Hematopoietic multipotent progenitor cell treated with erythropoietin and hydrocortisone succinate and interleukin-3 and kit ligand, for 17 days (in vitro differentiated cells): ENCODE data around the gene KIF18B.

ENCODE experiments used
- DNase-seq: peaks from one replicate; pipeline ENCODE4 v3.0.0-alpha.2; 2015; ENCODE audit warnings: low spot score

KIF18B gene

GRCh38 chr17:44918006-44918405 lies 29.6 kb downstream of the KIF18B start:
- DNase-seq: no peak

DNA sequence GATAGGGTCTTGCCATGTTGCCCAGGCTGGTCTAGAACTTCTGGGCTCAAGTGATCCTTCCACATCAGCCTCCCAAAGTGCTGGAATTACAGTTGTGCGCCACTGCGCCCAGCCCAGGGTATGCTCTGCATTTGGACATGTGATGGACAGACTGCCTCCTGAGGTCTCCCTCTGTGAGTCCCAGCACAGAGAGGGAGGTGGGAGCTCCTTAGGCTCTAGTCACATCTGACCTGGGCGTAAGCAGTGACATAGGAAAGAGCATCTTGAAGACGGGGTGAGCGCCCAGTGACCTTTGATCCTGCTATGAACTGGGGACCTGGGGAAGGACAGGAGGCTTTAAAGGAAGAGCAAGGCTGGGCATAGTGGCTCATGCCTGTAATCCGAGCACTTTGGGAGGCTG lies 30.1 kb downstream of the KIF18B start:
- DNase-seq: no peak

DNA sequence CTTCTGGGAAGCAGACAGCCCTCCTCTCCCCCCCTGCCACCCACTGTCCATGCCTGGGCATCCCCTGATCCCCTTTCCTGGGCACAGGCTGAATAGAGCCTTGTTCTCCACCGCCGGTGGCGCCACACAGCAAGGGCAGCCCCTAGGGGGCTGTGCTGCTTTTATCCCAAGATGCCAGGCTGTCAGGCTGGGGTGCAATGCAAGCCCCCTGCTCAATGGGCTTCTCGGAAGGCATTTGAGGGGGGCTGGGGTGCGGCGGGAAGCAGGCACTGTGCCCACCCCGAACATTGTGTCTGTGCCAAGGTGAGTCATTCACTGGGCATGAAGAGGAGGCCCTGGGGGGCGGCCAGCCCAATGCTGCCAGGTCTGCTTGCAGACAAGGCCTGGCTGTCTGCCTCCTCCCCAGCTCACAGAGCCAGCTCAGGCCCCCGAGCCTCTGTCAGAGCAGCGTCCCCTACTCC lies 30.8 kb downstream of the KIF18B start:
- DNase-seq: no peak

- DNase-seq: no peak
Measured at GRCh38 chr17:44915862-44916780, 31.5 kb downstream of the KIF18B start.

GRCh38 chr17:44915321-44915726 lies 32.2 kb downstream of the KIF18B start, which contains the start of gene GFAP:
GFAP (minus strand) TSS chr17:44915500; CDS start chr17:44915486, 14 bp downstream.
- no peak for DNase-seq

DNA sequence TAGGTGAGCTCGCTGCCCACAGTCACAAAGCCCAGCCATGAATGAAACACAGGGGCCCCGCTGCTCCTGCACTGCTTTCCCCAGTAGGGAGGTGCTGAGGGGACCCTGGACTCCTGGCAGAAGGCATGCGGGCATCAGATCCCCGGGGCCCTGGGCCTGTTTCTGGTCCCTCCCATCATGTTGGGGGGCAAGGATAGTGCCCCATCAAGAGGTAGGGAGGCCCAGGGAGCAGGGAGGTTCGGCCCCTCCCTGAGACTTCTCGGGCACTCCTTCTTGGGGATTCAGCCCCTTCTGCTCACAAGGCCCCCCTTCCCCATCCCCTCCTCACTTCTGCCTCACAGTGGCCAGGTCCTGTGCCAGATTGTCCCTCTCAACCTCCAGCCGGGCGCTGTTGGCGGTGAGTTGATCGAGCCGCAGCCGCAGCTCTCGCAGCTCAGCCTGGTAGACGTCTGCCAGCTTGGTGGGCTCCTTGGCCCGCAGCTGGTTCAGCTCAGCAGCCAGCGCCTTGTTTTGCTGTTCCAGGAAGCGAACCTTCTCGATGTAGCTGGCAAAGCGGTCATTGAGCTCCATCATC lies 32.8 kb downstream of the KIF18B start:
- no peak for DNase-seq

- DNase-seq: no peak
Measured at GRCh38 chr17:44914148-44914547, 33.4 kb downstream of the KIF18B start.

DNA sequence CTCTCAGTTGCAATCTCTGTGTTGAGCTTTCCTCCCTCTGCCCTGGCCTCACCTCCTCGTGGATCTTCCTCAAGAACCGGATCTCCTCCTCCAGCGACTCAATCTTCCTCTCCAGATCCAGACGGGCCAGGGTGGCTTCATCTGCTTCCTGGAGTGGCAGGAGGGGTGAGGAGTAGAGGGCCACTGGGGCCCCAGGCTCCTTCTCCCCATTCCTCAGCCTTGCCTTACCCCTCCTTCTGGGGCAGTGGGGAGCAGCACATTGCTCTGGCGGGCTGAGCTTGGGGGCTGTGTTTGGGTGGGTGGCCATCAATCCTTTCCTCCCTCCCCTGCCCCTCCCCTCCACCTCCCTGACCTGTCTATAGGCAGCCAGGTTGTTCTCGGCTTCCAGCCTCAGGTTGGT lies 33.9 kb downstream of the KIF18B start:
- DNase-seq: no peak

- no peak for DNase-seq
Measured at GRCh38 chr17:44912763-44913544, 34.6 kb downstream of the KIF18B start.

DNA sequence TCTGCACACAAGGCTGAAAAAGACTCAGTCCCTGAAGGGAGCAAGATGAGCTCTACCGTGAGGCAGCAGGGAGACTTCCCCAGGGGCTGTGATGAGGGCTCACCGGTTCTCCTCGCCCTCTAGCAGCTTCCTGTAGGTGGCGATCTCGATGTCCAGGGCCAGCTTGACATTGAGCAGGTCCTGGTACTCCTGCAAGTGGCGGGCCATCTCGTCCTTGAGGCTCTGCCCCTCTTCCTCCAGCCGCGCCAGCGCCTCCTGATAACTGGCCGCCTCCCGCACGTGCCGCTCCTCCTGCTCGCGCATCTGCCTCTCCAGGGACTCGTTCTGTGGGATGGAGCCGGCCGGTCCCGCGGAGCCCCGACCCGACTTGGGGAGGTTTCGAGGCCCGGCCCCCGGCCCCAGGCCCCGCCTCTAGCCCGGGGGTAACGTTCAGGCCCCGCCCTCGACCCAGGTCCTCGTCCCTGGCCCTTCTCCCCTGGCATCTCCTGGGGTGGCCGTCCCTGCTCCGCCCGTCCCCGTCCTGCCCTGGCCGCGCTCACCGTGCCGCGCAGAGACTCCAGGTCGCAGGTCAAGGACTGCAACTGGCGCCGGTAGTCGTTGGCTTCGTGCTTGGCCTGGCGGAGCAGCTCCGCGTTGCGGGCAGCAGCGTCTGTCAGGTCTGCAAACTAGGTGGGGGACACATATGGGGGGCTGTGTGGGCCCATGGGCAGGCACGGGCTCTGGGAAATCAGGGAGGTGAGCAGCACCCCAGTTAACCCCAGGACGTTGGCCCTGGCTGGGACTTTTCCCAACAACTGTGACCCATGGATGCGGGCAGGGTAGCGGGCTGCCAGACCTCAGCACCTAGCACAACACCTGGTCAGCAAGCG lies 36.2 kb downstream of the KIF18B start:
- no peak for DNase-seq

- no peak for DNase-seq
Measured at GRCh38 chr17:44910231-44911106, 37.1 kb downstream of the KIF18B start.

- DNase-seq: no peak
Measured at GRCh38 chr17:44909681-44910144, 37.9 kb downstream of the KIF18B start.

- no peak for DNase-seq
Measured at GRCh38 chr17:44908761-44909326, 38.7 kb downstream of the KIF18B start.

DNA sequence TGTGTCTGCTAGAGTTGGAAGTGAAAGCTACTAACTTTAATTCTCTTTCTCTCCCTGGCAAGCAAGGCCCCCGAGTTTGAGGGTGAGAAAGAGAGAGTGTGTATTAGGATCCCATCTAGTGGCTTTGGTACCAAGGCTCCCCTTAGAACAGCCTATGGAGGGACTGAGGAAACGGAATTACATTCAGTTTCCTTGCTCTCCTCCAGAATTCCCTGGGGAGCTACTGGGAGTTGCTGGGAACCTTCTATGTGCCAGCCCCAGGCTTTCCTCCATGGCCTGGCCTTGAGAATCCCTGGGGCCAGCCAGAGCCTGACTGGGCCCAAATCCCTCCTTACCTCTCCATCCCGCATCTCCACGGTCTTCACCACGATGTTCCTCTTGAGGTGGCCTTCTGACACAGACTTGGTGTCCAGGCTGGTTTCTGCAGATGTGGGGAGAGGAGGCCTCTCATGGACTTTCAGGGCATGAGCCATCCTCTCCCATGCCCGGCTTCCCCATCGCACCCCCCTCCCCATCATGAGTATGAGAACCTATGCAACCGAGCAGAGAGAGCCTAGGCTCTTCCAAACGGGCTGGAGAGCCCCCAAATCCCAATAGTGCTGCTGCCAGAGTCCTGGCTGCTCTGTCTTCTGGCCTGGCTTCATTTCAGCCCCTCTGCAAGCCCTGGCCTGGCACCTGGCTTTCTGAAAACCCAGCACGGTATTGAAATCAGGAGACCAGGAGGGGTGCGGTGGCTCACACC lies 39.7 kb downstream of the KIF18B start:
- no peak for DNase-seq

GRCh38 chr17:44906763-44907728 lies 40.5 kb downstream of the KIF18B start:
- DNase-seq: no peak

DNA sequence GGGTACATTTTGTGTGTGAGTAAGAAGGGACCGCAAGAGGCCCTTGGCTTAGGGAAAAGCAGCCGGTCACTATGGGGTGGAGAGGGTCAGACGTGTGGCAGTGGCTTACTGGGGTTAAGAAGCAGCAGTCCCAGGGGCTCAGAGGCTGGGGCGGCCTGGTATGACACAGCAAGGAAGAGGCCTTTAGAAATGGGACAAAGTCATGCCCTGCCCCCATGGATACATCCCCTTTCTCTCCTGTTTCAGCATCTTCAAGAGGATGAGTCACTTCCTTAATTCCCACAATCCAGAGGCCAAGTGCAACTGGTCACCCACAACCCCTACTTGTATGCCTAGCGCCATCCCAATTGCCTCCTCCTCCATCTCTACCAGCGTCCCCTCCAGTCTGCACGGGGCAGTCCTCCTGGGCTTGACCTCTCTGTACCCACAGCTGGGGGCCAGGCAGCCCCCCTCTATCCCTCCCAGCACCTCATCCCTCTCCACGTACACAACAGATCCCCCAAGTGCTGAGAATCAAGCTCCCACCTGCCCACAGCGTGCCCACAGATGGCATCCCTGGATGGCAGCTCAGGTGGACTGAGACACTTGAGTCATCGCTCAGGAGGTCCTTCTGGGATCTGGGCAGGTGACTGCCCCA lies 41.4 kb downstream of the KIF18B start:
- DNase-seq: no peak
